Measurements from ENCODE around the gene USP46.

USP46 gene

DNA sequence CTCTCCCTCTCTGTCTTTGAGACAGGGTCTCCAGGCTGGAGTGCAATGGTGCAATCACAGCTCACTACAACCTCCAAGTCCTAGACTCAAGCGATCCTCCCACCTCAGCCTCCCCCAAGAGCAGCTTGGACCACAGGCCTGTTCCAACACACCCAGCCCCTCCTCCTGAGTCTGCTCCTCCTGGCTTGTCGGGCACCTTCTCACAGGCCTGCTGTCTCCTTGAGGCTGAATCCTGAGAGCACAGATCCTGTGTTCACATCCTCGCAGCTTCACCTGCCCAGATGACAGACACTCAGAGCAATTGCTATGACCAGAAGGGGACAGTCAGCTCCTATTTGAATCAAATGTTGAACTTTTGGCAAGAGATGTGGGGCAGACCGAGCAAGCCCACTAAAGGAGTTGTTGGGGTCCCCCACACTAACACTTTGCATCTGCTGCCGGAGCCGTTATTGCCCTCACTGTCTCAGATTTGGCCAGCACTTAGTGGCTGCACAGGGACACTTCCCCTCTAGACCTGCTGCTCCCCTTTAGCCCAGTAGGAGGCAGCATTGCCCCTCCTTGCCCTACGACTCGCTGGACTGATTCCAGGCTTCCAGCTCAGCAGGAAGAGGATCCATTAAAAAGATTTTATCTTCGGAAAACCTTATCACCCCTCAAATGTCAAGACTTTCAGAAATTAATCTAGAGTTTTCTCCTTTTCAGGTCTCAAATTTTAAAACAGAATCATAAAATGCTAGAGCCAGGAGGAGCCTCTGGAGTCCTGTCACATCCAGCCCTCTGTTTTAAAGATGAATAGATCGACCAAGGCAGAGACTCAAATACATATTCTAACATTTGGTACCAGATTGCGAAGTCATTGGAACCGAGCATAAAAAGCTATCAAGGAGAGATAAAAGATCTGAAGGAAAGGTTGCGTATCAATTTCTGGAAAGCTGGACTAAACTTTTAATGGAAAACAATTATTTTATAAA is 113.7 kb downstream of the USP46 start:
- Histone ChIP-seq H3K27me3 (ENCODE audit: control insufficient read depth, insufficient read depth, low read length) (no peaks in the 10 kb centered on the region), H3K9ac (ENCODE audit: low read depth, low read length) (no peak overlapping the region), H3K4me3 (ENCODE audit: low read length) (peak overlapping the region; percentile 37), H3K4me1 (ENCODE audit: control insufficient read depth, insufficient read depth, low read length) (no peaks in the 10 kb centered on the region), H3K4me2 (ENCODE audit: low read length) (peak overlapping the region; percentile 65), H3K36me3 (ENCODE audit: insufficient read depth, low read length) (no peaks in the 10 kb centered on the region), H3K9me3 (replicated peaks; ENCODE audit: low read length) (no peaks in the 10 kb centered on the region)

Measured in skeletal muscle satellite cell (primary cell).